HEK293T (cell line): ENCODE measurements around the gene PCBP3.

Experiments used
- BHLHE40 ChIP-seq: fragments of 450-650 bp; IDR thresholded peaks from 2 replicates; pipeline ENCODE4 v1.6.1; 2016; ENCODE audit warnings: mild to moderate bottlenecking, moderate library complexity, borderline replicate concordance
- FOXK2 ChIP-seq: fragments of 450-650 bp; IDR thresholded peaks from 2 replicates; pipeline ENCODE4 v1.6.1; 2016; ENCODE audit warnings: mild to moderate bottlenecking
- FOXM1 ChIP-seq: fragments of 450-650 bp; IDR thresholded peaks from 2 replicates; pipeline ENCODE4 v1.6.1; 2017; ENCODE audit warnings: mild to moderate bottlenecking, borderline replicate concordance
- HDGF ChIP-seq: fragments of 450-650 bp; IDR thresholded peaks from 2 replicates; pipeline ENCODE4 v1.6.1; 2017; ENCODE audit warnings: antibody characterized with exemption, borderline replicate concordance
- L3MBTL2 ChIP-seq: fragments of 450-650 bp; conservative IDR thresholded peaks from 2 replicates; pipeline ENCODE4 v1.6.1; 2016; ENCODE audit warnings: mild to moderate bottlenecking
- NFRKB ChIP-seq: fragments of 450-650 bp; IDR thresholded peaks from 2 replicates; pipeline ENCODE4 v1.6.1; 2016; ENCODE audit warnings: mild to moderate bottlenecking, moderate library complexity
- SP1 ChIP-seq: fragments of 450-650 bp; IDR thresholded peaks from 2 replicates; pipeline ENCODE4 v1.6.1; 2017
- TARDBP ChIP-seq: fragments of 450-650 bp; IDR thresholded peaks from 2 replicates; pipeline ENCODE4 v1.6.1; 2016
- ZNF384 ChIP-seq: fragments of 450-650 bp; IDR thresholded peaks from 2 replicates; pipeline ENCODE4 v1.6.1; 2016
- TF ChIP-seq, protein P1 (sequence below): fragments of 450-650 bp; IDR thresholded peaks from 2 replicates; pipeline ENCODE4 v1.6.1; 2016

DNA sequence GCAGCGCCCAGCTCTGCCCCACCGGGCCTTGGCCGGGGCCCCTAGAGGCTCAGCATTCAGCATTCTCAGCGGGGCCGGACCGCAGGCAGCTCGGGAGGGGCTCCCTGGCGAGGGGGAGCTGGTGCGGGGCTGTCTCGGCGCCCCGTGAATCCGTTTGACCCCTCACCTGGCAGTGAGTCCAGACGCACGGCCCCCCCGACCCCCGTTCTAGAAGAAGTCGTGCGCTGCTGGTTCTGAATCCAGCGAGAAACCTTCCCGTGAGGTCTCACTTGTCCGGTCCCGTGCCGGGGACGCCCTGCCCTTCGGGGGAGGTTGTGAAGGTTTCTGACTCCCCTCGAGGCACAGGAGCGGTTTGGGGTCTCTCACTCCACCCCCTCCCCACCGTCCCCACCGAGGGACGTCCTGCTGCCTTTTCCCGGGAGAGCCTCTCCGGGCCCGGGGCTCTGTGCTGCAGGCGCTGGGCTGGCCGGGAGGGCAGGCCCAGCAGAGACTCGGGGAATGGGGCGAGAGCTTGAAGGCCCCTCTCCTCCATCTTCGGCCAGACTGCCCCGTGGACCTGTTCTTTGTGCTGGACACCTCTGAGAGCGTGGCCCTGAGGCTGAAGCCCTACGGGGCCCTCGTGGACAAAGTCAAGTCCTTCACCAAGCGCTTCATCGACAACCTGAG lies 338.7 kb downstream of the PCBP3 start:
- TF ChIP-seq BHLHE40 (no peak), HDGF (no peak), L3MBTL2 (no peak), ZNF384 (no peak), FOXK2 (no peak), NFRKB (no peak), SP1 (no peak), TARDBP (no peak), FOXM1 (no peak)
- TF ChIP-seq, protein P1, sequence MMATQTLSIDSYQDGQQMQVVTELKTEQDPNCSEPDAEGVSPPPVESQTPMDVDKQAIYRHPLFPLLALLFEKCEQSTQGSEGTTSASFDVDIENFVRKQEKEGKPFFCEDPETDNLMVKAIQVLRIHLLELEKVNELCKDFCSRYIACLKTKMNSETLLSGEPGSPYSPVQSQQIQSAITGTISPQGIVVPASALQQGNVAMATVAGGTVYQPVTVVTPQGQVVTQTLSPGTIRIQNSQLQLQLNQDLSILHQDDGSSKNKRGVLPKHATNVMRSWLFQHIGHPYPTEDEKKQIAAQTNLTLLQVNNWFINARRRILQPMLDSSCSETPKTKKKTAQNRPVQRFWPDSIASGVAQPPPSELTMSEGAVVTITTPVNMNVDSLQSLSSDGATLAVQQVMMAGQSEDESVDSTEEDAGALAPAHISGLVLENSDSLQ, result no peak
